ENCODE results near the gene IFITM10.
A peak's percentile ranks its signal among the peaks of the same experiment; 100 is the strongest.

Gene IFITM10

GRCh38 chr11:1719781-1720180 is 30.6 kb downstream of the IFITM10 start:
- no peak for DNase-seq

GRCh38 chr11:1718326-1718725 is 32.1 kb downstream of the IFITM10 start:
- DNase-seq: no peak

GRCh38 chr11:1717745-1718144 is 32.6 kb downstream of the IFITM10 start:
- no peak for DNase-seq

GRCh38 chr11:1714908-1715885 is 35.2 kb downstream of the IFITM10 start:
- DNase-seq: no peak

GRCh38 chr11:1708716-1709115 is 41.7 kb downstream of the IFITM10 start:
- DNase-seq: no peak

- no peak for DNase-seq
Observed at GRCh38 chr11:1707751-1708150, 42.6 kb downstream of the IFITM10 start.

GRCh38 chr11:1706634-1707400 is 43.6 kb downstream of the IFITM10 start:
- no peak for DNase-seq

GRCh38 chr11:1705126-1706052 is 45.0 kb downstream of the IFITM10 start:
- DNase-seq: no peak

GRCh38 chr11:1703146-1703545 is 47.2 kb downstream of the IFITM10 start:
- DNase-seq: no peak

GRCh38 chr11:1702506-1702905 is 47.9 kb downstream of the IFITM10 start:
- DNase-seq: no peak

- DNase-seq: no peak
Observed at GRCh38 chr11:1701091-1701807, 49.1 kb downstream of the IFITM10 start.

- no peak for DNase-seq
Observed at GRCh38 chr11:1699771-1700170, 50.6 kb downstream of the IFITM10 start.

GRCh38 chr11:1696608-1697570 is 53.5 kb downstream of the IFITM10 start, which contains the start of gene KRTAP5-6:
TSS of gene KRTAP5-6 (plus strand) at chr11:1697195. CDS start at chr11:1697246, 51 bp downstream.
- DNase-seq: no peak

GRCh38 chr11:1695548-1696108 is 54.8 kb downstream of the IFITM10 start:
- no peak for DNase-seq

GRCh38 chr11:1694846-1695547 is 55.4 kb downstream of the IFITM10 start:
- no peak for DNase-seq

GRCh38 chr11:1694064-1694845 is 56.1 kb downstream of the IFITM10 start:
- DNase-seq: peak in 56 of 58 donors; percentile 26 to 96 (median 78)

Measured in anterior cingulate cortex (tissue), 58 donors.